Measurements from ENCODE around the gene ZNF620. TPM values are rescaled to one million over a fixed set of nuclear protein-coding genes. Genes with fewer than 3 reads are reported as not detected.

Gene ZNF620
- polyA plus RNA-seq, 1 donor from 2014 or later: 20.2 TPM

DNA sequence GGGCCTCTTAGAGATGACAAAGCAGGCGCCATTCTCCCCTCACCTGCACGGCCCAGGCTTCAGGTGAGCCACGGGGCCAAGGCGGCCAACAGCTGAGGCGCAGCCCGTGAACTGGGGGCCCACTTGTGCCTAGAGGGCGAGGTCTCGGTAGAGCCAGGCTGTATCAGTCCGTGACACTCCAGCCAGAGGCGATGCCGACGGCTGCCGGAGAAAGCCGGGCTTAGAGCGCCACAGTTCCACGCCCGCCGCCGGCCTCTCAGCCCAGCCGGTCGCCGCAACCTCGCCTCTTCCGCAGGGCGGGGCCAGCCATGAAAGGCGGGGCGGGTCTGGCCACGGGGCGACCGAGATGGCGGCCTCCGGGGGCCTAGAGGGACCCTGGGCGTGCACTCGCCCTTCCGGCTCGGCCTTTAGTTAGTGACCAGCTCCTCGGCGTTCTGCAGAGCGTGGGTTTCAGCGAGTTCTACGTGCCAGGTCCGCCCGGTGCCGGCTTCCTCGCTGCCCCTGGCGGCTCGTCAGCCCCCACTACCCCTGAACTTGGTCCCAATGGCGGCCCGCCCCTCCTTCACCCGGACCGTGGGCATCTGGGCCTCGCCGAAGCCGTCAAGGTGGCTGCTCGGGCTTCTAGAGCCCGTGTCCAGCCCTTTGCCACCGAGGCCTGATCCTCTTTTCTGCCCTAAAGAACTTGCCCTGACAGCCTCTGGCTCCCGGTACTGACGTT is 18.9 kb downstream of the ZNF620 start, which contains the start of gene ZNF621:
TSS of gene ZNF621 (plus strand) at position 393 of the 718 bp plus-strand sequence. CDS start 881 bp downstream, outside the sequence.
- H3K27me3 ChIP-seq (ENCODE audit: insufficient read depth, low read depth, low read length): no peaks in the 10 kb centered on the region
- peak within 1 kb of the TSS; percentile 78 for H3K9ac ChIP-seq (ENCODE audit: low read length)
- peak within 1 kb of the TSS; percentile 78 for H3K4me3 ChIP-seq (ENCODE audit: low read length)
- peak within 1 kb of the TSS; percentile 63 for H3K4me2 ChIP-seq (ENCODE audit: low read length)
- H3K79me2 ChIP-seq (replicated peaks; ENCODE audit: insufficient read depth, low read length): peaks cover 11% of the 10 kb centered on the region
- H3K36me3 ChIP-seq (ENCODE audit: insufficient read depth, low read length): no peaks in the 10 kb centered on the region
- no peaks in the 10 kb centered on the region for H3F3A ChIP-seq (ENCODE audit: insufficient read depth, low read length, poor library complexity, severe bottlenecking)
- no peaks in the 10 kb centered on the region for H3K9me2 ChIP-seq (ENCODE audit: insufficient read depth, low read length)
- H2AFZ ChIP-seq (ENCODE audit: low read depth, low read length): peak within 1 kb of the TSS; percentile 90
- no peaks in the 10 kb centered on the region for H4K20me1 ChIP-seq (ENCODE audit: insufficient read depth)
- peak within 1 kb of the TSS; percentile 63 for H3K27ac ChIP-seq (ENCODE audit: low read length)
- H3K9me3 ChIP-seq (ENCODE audit: low read length): no peaks in the 10 kb centered on the region
- peak; percentile 63 for TF ChIP-seq MXI1 (conservative IDR thresholded peaks at IDR 0.05; ENCODE audit: poor library complexity, severe bottlenecking)
- TF ChIP-seq SMC3 (conservative IDR thresholded peaks at IDR 0.05; ENCODE audit: poor library complexity): peak; percentile 38
- TF ChIP-seq, protein P1, sequence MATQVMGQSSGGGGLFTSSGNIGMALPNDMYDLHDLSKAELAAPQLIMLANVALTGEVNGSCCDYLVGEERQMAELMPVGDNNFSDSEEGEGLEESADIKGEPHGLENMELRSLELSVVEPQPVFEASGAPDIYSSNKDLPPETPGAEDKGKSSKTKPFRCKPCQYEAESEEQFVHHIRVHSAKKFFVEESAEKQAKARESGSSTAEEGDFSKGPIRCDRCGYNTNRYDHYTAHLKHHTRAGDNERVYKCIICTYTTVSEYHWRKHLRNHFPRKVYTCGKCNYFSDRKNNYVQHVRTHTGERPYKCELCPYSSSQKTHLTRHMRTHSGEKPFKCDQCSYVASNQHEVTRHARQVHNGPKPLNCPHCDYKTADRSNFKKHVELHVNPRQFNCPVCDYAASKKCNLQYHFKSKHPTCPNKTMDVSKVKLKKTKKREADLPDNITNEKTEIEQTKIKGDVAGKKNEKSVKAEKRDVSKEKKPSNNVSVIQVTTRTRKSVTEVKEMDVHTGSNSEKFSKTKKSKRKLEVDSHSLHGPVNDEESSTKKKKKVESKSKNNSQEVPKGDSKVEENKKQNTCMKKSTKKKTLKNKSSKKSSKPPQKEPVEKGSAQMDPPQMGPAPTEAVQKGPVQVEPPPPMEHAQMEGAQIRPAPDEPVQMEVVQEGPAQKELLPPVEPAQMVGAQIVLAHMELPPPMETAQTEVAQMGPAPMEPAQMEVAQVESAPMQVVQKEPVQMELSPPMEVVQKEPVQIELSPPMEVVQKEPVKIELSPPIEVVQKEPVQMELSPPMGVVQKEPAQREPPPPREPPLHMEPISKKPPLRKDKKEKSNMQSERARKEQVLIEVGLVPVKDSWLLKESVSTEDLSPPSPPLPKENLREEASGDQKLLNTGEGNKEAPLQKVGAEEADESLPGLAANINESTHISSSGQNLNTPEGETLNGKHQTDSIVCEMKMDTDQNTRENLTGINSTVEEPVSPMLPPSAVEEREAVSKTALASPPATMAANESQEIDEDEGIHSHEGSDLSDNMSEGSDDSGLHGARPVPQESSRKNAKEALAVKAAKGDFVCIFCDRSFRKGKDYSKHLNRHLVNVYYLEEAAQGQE (IDR thresholded peaks at IDR 0.05; ENCODE audit: borderline replicate concordance): no peak
- peak; percentile 33 for TF ChIP-seq RAD21 (conservative IDR thresholded peaks at IDR 0.05)
- TF ChIP-seq POLR2AphosphoS5 (IDR thresholded peaks at IDR 0.05): peak; percentile 67

DNA sequence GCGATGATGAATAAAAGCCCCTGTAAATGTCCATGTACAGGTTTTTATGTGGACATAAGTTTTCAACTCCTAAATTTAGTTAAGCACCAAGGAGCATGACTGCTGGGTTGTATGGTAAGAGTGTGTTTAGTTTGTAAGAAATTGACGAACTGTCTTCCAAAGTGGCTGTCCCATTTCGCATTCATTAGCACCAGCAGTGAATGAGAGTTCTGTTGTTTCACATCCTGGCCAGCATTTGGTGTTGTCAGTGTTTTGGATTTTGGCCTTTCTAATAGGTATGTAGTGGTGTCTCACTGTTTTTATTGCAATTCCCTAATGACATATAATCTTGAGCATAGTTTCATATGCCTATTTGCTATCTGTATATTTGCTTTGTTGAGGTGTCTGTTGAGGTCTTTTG is 22.6 kb downstream of the ZNF620 start:
- no peak overlapping the region for H3K9ac ChIP-seq (ENCODE audit: low read length)
- peaks cover 3% of the 10 kb centered on the region for H3K36me3 ChIP-seq (ENCODE audit: insufficient read depth, low read length)
- no peak overlapping the region for H2AFZ ChIP-seq (ENCODE audit: low read depth, low read length)
- no peaks in the 10 kb centered on the region for H3F3A ChIP-seq (ENCODE audit: insufficient read depth, low read length, poor library complexity, severe bottlenecking)
- H3K4me3 ChIP-seq (ENCODE audit: low read length): no peak overlapping the region
- no peaks in the 10 kb centered on the region for H4K20me1 ChIP-seq (ENCODE audit: insufficient read depth)
- no peak overlapping the region for H3K4me2 ChIP-seq (ENCODE audit: low read length)
- no peaks in the 10 kb centered on the region for H3K9me3 ChIP-seq (ENCODE audit: low read length)
- H3K79me2 ChIP-seq (replicated peaks; ENCODE audit: insufficient read depth, low read length): peaks cover 11% of the 10 kb centered on the region
- H3K9me2 ChIP-seq (ENCODE audit: insufficient read depth, low read length): no peaks in the 10 kb centered on the region
- no peak overlapping the region for H3K27ac ChIP-seq (ENCODE audit: low read length)
- no peaks in the 10 kb centered on the region for H3K27me3 ChIP-seq (ENCODE audit: insufficient read depth, low read depth, low read length)
- no peak for TF ChIP-seq TAF1 (IDR thresholded peaks at IDR 0.05; ENCODE audit: low read depth)
- no peak for TF ChIP-seq RAD21 (conservative IDR thresholded peaks at IDR 0.05)
- no peak for TF ChIP-seq MXI1 (conservative IDR thresholded peaks at IDR 0.05; ENCODE audit: poor library complexity, severe bottlenecking)
- no peak for TF ChIP-seq POLR2AphosphoS5 (IDR thresholded peaks at IDR 0.05)
- no peak for TF ChIP-seq SMC3 (conservative IDR thresholded peaks at IDR 0.05; ENCODE audit: poor library complexity)
- no peak for TF ChIP-seq EZH2 (IDR thresholded peaks at IDR 0.05; ENCODE audit: borderline replicate concordance, insufficient read depth, low read length, poor library complexity, severe bottlenecking)

DNA sequence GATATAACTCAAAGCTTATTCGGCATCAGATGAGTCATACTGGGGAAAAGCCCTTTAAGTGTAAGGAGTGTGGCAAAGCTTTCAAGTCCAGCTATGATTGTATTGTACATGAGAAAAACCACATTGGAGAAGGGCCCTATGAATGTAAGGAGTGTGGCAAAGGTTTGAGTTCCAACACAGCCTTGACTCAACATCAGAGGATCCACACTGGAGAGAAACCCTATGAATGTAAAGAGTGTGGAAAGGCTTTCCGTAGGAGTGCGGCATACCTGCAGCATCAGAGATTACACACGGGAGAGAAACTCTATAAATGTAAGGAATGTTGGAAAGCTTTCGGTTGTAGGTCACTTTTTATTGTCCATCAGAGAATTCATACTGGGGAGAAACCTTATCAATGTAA is 26.4 kb downstream of the ZNF620 start:
- H3K36me3 ChIP-seq (ENCODE audit: insufficient read depth, low read length): peaks cover 12% of the 10 kb centered on the region

More for the DNA sequence above, 26.4 kb downstream of the ZNF620 start:
- Histone ChIP-seq H3F3A (ENCODE audit: insufficient read depth, low read length, poor library complexity, severe bottlenecking) (no peaks in the 10 kb centered on the region), H4K20me1 (ENCODE audit: insufficient read depth) (no peaks in the 10 kb centered on the region), H3K4me2 (ENCODE audit: low read length) (no peak overlapping the region), H3K79me2 (replicated peaks; ENCODE audit: insufficient read depth, low read length) (no peaks in the 10 kb centered on the region), H2AFZ (ENCODE audit: low read depth, low read length) (no peak overlapping the region), H3K27me3 (ENCODE audit: insufficient read depth, low read depth, low read length) (no peaks in the 10 kb centered on the region), H3K4me3 (ENCODE audit: low read length) (no peak overlapping the region), H3K9me3 (ENCODE audit: low read length) (no peaks in the 10 kb centered on the region), H3K27ac (ENCODE audit: low read length) (no peak overlapping the region), H3K9ac (ENCODE audit: low read length) (no peak overlapping the region), H3K9me2 (ENCODE audit: insufficient read depth, low read length) (no peaks in the 10 kb centered on the region)
- no peak for TF ChIP-seq POLR2AphosphoS5 (IDR thresholded peaks at IDR 0.05)
- TF ChIP-seq, protein P1 (IDR thresholded peaks at IDR 0.05; ENCODE audit: borderline replicate concordance): no peak
- no peak for TF ChIP-seq SMC3 (conservative IDR thresholded peaks at IDR 0.05; ENCODE audit: poor library complexity)
- TF ChIP-seq RAD21 (conservative IDR thresholded peaks at IDR 0.05): no peak
- TF ChIP-seq TAF1 (IDR thresholded peaks at IDR 0.05; ENCODE audit: low read depth): no peak
- TF ChIP-seq MXI1 (conservative IDR thresholded peaks at IDR 0.05; ENCODE audit: poor library complexity, severe bottlenecking): no peak
- TF ChIP-seq EP300 (conservative IDR thresholded peaks at IDR 0.05; ENCODE audit: poor library complexity, severe bottlenecking): no peak
- no peak for TF ChIP-seq EZH2 (IDR thresholded peaks at IDR 0.05; ENCODE audit: borderline replicate concordance, insufficient read depth, low read length, poor library complexity, severe bottlenecking)
- TF ChIP-seq, protein P2, sequence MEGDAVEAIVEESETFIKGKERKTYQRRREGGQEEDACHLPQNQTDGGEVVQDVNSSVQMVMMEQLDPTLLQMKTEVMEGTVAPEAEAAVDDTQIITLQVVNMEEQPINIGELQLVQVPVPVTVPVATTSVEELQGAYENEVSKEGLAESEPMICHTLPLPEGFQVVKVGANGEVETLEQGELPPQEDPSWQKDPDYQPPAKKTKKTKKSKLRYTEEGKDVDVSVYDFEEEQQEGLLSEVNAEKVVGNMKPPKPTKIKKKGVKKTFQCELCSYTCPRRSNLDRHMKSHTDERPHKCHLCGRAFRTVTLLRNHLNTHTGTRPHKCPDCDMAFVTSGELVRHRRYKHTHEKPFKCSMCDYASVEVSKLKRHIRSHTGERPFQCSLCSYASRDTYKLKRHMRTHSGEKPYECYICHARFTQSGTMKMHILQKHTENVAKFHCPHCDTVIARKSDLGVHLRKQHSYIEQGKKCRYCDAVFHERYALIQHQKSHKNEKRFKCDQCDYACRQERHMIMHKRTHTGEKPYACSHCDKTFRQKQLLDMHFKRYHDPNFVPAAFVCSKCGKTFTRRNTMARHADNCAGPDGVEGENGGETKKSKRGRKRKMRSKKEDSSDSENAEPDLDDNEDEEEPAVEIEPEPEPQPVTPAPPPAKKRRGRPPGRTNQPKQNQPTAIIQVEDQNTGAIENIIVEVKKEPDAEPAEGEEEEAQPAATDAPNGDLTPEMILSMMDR (IDR thresholded peaks at IDR 0.05; ENCODE audit: poor library complexity, severe bottlenecking): no peak

Measured in neural cell (in vitro differentiated cells).